Frontal cortex (tissue), 4 donors: ENCODE data around the gene S1PR3. TPM values are rescaled to one million over a fixed set of nuclear protein-coding genes. Genes with fewer than 3 reads are reported as not detected.

Source experiments
- DNase-seq, 2 donors: peaks; one replicate each; pipeline ENCODE4 v3.0.0; 2012; ENCODE audit warnings: low spot score in 2 of 2
- FAIRE-seq: peaks from 2 replicates; lab custom pipeline; 2012; peaks lifted over from hg19 to GRCh38; lab: Jason Lieb, UNC
- total RNA-seq: library from RNA; depleted of rRNA; stranded (reverse); fragments of >200 nt; gene quantifications from one replicate; pipeline ENCODE4 v1.2.3, GENCODE V29; 2014
- donor health status: control.
- donor health status: control.
- donor health status: control.

The S1PR3 gene
- total RNA-seq, 1 donor from 2014 or later: 3.7 TPM

DNA sequence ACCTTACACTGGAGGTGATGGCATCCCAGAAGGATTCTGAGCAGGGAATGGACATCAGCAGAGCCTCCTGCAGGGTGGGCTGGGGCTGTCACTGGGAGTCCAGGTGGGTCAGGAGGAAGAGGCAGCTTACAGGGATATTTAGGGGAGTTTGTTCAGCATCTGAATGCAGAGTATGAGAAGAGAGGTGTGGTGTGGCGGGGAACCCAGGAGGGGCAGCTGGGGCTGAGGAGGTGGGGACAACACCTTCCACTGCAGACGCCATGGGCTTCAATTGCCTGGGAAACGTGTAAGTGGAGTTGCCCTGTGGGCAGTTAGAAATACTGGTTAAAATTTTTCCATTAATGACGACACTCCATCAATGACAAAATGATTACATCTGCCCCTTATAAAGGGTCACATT is 33.5 kb downstream of the S1PR3 start:
- no peak for DNase-seq
- FAIRE-seq: no peak

DNA sequence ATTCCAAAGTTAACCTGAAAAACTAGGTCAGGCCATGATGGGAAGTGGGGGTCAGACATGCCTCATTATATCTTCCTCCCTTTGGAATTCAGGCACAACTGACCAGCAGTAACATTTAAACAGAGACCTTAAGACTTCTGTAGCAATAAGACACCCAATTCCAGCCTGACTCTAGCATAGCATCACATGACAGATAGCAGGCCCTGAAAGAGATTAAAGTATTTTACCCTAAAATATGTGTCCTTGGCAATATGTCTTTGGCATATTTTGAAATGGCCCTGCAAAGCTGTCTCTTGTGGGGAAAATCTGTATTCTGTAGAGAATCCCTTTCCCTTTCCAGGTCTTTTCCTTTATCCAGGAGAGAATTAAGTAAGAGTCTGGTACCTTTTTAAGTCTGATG is 34.3 kb downstream of the S1PR3 start:
- FAIRE-seq (no peak), DNase-seq (no peak)

DNA sequence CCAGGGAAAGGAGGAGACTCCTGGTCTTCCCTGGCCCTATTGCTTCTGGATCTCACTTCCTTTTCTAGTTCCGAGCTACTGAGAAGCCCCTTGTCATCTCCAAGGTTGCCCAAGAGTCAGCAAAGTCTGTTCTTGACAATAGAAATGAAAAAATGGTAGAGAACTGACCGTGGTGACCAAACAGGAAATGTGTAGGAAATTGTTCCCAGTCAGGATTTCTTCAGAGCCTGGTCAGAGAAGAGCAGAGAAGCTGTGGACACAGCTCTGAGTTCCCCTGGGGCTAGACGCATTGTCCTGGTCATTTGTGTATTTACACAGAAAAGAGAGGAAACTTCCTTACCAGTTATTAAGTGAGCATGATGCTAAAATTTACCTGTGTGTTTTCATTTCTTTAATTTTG is 35.6 kb downstream of the S1PR3 start:
- DNase-seq (no peak), FAIRE-seq (no peak)

DNA sequence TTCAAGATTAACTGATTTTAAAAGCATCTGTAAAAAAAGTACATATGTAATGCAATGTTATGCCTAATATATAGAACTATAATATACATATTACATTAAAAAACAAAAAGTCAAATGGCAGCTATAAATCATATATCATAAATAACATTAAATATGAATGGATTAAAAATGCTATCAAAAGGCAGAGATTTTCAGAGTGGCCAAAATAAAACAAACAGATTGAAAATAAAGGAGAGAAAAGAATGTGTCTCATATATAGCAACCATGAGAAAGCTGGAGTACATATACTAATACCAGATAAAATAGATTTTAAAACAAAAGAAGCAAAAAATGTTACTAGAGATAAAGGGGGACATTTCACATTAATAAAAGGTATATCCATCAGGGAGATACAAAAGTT is 38.5 kb downstream of the S1PR3 start:
- DNase-seq (no peak), FAIRE-seq (no peak)

DNA sequence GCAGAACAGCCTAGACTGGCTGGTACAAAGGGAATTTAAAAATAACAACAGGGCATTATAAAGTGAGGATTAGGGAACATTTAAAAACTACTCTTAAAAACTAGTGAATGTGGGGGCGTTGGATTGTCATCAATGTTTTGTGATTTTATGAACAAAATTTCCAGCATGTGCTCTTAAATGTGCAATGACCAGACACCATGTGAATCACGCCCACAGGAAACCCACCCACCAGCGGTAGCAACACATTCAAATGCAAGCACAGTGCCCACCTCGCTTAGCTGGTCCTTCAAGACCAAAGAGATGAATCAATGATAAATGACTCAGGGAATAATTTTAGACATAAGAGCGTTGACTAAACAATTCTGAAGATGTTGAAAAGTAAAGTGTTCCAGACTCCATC is 40.9 kb downstream of the S1PR3 start:
- FAIRE-seq (no peak), DNase-seq (no peak)

DNA sequence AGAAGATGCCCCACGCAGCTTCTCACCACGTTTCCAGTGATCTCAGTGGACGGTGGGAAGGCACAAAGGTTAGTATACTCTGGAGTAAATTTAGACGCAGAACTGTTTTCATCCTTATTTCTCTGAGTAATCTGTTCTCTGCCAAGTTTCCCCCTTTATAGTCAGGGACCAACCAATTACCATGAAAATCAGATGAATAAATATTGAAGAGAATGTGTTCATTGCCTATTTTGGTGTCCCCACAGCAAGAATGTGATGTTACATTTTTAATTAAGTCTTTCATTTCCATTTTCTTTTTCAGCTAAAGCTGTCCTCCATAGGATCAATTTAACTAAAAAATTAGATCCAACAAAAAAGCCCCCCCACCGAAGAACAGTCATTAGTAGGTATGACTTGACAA is 41.4 kb downstream of the S1PR3 start:
- DNase-seq (no peak), FAIRE-seq (no peak)

DNA sequence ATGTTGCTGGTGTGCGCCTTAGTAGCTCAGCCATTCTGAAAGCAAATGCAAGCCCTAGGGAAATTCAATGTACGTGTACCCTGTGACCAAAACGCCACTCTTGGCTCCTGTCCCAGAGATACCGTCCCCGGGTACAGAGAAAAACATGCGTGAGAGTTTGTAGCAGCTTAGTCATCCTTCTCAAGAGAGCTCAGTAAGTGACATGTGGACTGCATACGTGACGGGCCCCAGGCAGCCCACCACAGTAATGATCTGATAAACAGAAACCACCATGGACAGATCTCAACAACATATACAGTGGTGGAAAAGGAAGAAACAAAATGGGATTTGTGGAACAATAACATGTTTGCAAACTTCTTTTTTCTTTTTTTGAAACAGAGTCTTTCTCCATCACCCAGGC is 45.1 kb downstream of the S1PR3 start:
- DNase-seq (no peak), FAIRE-seq (no peak)

DNA sequence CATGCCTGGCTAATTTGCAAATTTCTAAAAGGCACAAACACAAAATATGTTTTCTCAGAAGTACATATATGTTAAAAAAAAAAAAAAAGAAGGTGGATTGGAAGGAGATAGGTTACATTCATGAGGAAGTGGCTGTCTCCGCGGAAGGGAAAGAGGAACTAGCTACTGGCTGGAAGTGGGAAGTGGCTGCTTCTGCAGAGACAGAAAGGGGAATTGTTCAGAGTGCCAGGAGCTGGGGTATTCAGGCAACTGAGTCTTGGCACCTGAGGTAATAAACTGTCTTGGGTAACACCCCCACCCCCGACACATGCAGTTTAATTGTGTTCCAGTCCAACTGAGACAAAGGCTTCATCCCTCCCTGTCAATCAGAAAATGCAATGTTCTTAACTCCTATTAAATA is 45.6 kb downstream of the S1PR3 start:
- FAIRE-seq (no peak), DNase-seq (no peak)

DNA sequence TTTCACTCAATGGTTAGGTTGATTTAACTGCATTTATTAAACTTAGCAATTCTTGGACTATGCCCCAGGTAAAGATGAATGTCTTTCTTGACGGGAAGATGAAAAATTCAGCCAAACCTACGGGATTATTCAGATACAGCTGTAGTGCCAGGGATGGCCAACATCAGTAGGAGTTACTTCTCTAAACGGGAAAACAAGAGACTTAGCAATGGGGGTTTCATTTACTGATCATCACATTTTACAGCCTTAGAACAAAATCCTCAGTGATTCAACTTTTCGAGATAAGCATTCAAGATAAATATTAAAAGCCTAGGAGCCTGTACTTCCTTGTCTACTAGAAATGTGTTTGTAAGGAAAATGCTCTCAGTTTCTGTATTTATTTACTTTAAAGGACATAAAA is 46.1 kb downstream of the S1PR3 start:
- no peak for DNase-seq
- FAIRE-seq: no peak

DNA sequence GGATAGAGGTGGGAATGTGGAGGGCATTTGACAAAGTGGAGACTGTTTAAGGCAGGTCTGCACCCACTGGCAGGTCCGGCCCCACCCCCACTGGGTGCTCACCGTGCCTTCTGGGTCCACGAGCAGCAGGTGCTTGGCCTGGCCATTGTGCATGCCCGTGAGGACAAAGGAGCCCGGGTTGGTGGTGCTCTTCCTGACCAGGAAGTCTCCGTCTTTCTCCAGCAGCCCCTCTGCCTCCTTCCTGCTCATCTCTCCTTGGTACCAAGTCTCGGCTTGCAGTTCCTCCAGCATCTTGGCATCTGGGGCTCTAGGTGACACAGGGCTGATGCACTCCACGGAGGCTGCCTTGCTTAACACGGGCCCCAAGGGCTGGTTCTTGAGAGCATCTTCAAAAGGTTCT is 46.6 kb downstream of the S1PR3 start:
- no peak for FAIRE-seq
- no peak for DNase-seq

DNA sequence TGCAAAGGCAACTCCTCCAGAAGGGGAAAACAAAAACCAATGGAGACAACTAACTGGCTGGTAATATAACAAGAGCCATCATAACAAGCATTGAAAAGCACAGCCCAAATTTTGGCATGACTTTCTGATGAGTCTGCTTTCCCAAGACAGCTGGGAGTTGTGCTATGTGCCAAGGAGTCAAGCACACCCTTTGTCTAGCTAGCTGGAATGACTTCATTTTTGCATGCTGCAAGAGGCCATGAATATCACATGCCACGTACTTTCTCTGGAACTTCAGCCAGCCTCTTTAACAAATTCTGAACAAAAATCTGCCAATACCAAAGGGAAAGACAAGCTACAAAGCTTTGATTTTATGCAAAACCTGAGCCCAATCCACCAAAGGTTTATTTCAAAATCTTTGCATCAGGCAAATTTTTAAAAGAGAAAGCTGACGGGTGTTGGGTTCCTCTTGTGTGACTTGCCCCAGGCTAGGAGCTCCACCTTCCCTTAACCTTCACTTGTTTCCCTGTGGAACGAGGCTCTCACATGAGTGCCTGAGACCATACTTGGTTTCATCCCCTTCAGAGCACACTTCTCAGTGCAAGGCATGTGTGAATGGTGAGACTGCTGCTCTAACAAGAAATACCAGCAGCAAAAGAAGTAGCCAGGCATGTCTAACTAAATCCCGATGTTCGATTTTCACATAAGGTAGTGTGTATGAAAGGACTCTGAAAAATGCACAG is 47.3 kb downstream of the S1PR3 start:
- DNase-seq (peak; percentile 20 to 38), FAIRE-seq (no peak)

DNA sequence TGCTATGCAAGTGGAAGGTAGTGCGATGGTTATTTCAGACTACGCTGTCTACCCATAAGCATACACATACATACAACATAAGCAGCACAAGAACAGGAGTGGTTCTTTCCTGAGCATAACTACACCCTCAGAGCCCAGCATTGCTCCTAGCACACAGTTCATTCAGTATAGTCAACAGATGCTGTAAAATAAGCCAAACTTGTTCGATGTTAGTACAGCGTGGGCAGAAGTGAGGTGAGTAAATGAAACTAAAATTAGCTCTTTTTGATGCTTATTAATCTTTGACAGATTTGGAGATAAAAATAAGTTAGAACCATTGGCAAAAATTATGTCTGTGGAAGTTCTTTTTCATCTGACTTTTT is 47.8 kb downstream of the S1PR3 start:
- DNase-seq (no peak), FAIRE-seq (no peak)

DNA sequence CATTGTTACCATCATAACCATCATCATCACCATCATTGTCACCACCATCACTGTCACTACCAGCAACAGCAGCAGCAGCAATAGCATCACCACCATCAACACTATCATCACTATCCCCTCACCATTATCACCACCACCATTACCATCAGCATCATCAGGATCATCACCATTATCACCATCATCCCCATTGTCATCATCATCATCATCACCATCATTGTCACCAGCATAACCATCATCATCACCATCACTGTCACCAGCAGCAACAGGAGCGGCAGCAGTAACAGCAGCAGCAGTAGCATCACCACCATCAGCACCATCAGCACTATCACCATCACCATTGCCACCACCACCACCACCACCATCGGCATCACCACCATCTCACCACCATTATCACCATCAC is 48.4 kb downstream of the S1PR3 start:
- no peak for FAIRE-seq

DNA sequence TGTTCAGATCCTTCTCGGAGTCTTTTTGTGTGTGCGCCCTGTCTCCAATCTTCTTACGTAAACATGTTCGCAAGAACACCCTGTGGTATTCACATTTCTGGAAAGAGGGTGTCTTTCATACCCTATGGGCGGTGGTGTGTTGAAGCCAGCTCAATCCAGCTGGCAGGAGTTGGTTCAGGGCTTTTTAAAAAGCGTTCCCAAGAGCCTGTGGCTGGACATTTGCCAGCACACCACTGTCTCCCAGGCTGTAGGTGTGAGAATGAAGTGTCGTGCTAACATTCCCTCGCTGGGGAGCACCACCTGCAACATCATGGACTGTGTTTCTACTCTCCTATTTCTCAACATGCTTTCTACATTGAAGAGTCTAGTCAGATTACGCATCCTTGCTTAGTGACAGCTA is 51.7 kb downstream of the S1PR3 start:
- no peak for DNase-seq
- FAIRE-seq: no peak

More for the DNA sequence above, 48.4 kb downstream of the S1PR3 start:
- no peak for DNase-seq

DNA sequence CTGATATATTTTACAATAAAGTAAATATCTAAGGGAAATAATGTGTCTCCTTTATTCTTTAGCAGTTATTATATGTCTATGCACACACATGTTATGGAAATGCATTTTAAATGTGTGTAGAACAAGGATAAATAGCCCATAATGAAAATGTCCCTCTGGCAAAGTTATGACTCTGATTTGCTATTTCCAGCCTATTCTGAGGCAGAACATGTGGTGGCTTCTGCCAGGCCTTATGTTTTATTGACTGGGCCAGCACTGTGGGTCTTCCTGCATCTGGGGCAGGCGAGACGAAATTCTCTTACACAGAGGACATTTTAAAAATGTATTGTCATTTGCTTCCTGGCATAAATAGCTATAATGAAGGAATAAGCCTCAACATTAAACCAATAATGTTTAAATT is 52.8 kb downstream of the S1PR3 start:
- FAIRE-seq (no peak), DNase-seq (no peak)

DNA sequence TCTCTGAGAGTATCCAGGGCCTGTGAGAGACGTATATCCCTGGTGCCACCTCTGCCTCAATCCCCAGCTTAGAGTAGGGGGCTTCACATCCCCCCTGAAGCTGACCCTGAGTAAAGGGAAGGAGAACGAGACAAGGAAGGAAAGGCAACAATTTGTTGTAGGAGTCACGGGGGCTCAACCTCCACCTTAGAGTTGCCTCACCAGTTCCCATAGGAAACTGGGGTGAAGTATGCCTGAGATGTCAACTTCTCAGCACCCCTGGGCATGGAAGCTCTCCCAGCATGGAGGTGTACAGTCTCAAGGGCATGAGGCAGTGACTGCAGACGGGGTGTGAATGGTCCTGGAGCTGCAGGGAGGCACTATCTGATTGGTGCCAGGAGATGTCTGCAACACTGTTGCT is 53.6 kb downstream of the S1PR3 start:
- DNase-seq (no peak), FAIRE-seq (no peak)

DNA sequence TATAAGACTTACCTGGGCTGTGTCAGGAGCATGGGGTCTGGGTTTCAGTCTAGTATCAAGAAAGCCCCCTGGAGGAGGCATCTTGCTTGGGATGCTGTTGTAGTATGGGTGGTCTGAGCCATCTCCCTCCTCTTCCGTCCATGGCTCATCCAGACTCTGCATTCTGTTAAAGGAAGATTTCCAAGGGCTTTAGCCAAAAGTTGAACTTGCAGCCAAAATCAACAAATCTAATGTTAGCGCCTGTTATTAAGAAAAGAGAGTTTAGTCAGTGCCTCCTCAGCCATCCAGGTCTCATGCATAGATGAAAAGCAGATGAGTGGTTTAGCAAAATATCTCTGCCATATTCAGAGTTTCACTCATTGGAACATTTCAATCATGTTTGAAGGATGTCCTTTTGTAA is 55.6 kb downstream of the S1PR3 start:
- DNase-seq (no peak), FAIRE-seq (no peak)

DNA sequence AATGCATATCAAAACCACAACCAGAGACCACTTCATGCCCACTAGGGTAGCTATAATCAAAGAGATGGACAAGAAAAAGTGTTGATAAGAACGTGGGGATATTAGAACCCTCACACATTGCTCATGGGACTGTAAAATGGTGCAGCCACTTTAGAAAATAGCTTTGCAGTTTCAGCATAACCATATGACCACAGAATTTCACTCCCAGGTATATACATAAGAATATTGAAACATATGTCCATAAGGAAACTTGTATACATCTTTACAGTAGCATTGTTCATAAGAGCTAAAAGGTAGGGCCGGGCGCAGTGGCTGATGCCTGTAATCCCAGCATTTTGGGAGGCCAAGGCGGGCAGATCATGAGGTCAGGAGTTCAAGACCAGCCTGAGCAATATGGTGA is 56.4 kb downstream of the S1PR3 start:
- no peak for FAIRE-seq
- no peak for DNase-seq

DNA sequence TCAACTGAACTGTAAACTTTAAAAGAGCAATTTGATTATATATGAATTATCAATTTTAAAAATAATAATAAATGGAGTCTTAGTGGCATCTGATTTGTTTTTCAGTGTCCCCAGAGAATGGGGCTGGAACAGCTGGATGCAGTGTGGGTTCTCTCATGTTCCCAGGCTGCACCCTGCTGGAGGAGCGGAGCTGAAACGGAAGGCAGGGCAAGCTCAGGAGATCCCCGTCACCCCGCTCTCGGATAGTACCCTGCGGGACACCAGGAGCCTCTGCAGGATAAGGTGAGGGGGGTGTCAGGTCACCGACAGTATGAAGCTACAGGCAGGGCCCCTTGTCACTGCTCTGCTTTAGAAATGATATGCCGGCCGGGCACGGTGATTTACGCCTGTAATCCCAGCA is 57.3 kb downstream of the S1PR3 start:
- no peak for FAIRE-seq
- no peak for DNase-seq

DNA sequence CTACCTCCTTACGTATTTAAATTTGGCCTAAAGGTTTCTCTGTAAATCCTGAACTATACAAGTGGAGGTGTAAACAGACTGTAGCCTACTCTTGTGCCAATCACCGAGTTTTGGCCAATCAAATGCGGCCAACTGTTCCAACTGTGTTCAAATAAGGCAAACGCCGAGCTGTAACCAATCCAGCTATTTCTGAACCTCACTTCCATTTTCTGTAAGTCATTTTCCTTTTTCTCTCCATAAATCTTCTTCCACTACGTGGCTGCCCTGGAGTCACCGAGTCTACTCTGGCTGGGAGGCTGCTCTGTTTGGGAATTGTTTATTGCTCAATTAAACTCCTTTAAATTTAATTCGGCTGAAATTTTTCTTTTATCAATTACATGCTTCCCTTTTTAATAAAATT is 58.4 kb downstream of the S1PR3 start:
- no peak for FAIRE-seq
- DNase-seq: no peak

DNA sequence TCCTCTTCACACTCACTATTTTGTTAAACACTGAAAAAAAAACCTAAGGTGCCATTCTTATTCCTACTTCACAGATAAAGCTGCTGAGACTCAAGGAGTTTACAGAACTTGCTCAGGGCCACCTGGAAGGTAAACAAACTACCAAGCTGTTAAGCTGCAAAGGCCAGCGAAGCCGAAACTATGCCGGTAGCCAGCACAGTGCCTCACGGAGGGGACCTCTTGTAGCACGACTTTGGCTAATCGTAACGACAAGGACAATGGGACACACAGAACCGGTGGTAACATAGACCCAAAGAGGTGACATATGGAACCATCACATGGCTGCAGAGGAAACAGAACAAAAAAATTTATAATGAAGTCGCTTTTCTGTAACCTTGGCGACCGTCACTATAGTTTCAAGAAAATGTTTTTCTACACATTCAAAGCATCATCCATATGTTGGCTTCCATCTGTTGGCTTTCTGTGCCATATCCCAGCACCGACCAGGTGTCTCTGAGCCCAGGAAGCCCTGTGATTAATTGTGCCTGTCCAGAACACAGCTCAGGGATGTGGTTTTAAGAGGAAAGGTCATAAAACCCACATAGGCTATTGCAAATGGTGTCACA is 60.3 kb downstream of the S1PR3 start:
- no peak for DNase-seq

DNA sequence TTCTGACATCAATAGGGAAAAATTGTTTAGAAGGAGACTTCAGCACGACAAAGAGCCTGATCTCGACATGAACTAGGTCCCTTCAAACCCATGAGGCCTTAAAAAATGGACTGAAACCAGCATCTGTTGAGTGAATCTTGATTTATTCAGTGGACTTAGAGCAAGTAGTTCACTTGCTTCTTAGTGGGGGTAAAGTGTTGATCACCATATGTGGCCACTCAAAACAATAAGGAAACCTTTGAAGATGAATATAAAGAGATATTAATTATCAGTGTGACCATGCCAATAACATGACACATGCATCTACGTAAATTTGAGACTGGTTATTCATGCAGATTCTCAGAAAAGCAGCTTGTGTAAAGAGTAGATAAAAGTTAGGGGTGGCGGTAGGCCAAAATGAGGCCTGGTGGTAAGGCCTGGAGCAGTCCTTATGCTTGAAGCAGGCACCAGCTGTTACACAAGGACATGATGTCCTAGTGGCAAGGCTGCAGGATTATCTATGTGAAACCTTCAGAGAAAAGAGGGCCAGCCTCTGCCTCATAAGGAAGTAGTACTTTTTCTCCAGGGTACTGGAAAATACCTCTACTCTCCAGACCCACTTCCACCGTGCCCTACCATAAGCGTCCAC is 61.3 kb downstream of the S1PR3 start:
- FAIRE-seq (no peak), DNase-seq (no peak)

More for the DNA sequence above, 60.3 kb downstream of the S1PR3 start:
- no peak for FAIRE-seq
